Muscle layer of duodenum (tissue), 2 donors: ENCODE measurements around the gene TMEM30A.
A peak's percentile ranks its signal among the peaks of the same experiment; 100 is the strongest.

Experiments used
- H3K27ac ChIP-seq: one replicate; pipeline ENCODE4 v1.7.0; 2013; ENCODE audit warnings: mild to moderate bottlenecking, low read length
- H3K27me3 ChIP-seq: one replicate; pipeline ENCODE4 v1.7.0; 2013; ENCODE audit warnings: low read depth, mild to moderate bottlenecking, control low read depth, low read length
- H3K36me3 ChIP-seq, 2 donors: one replicate each; pipeline ENCODE4 v1.7.0; 2013; ENCODE audit warnings: low read length in 2 of 2, control low read depth in 1 of 2, mild to moderate bottlenecking in 1 of 2; ENCODE audit not compliant: insufficient read depth in 2 of 2, control insufficient read depth in 1 of 2
- H3K4me1 ChIP-seq, 2 donors: one replicate each; pipeline ENCODE4 v1.7.0; 2013; ENCODE audit warnings: low read length in 2 of 2, mild to moderate bottlenecking in 2 of 2, control low read depth in 1 of 2, moderate library complexity in 1 of 2; ENCODE audit not compliant: insufficient read depth in 2 of 2, control insufficient read depth in 1 of 2
- H3K4me3 ChIP-seq, 2 donors: one replicate each; pipeline ENCODE4 v1.7.0; 2013; ENCODE audit warnings: low read length in 2 of 2, low read depth in 1 of 2, mild to moderate bottlenecking in 1 of 2
- H3K9me3 ChIP-seq, 2 donors: one replicate each; pipeline ENCODE4 v1.7.0; 2013; ENCODE audit warnings: low read length in 2 of 2, control low read depth in 1 of 2, mild to moderate bottlenecking in 1 of 2; ENCODE audit not compliant: control insufficient read depth in 1 of 2
- donor health status: healthy.

The TMEM30A gene

DNA sequence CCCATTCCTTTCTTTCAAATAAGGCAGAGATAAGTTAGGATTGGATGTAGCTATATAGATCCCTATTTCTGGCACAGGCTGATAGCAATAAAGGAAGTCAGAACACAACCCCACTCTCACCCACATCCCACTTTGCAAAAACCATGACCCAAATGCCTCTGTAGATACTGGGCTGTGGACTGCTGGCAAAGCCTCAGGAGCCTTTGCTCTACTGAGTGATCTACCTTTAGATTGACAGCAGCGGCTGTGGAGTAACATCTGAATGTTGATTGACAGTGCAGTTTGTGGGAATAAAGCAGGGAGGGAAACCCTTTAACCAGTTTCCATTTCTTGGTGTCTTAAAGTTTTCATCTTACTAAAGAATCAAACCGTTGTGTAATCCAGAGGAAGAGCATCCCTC is 6.7 kb upstream of the TMEM30A start:
- Histone ChIP-seq H3K9me3 (no peaks in the 10 kb centered on the region), H3K4me1 (peaks cover 0 to under 1% of the 10 kb centered on the region in 2 donors), H3K4me3 (no peak overlapping the region), H3K36me3 (no peaks in the 10 kb centered on the region), H3K27me3 (no peaks in the 10 kb centered on the region), H3K27ac (no peak overlapping the region)

DNA sequence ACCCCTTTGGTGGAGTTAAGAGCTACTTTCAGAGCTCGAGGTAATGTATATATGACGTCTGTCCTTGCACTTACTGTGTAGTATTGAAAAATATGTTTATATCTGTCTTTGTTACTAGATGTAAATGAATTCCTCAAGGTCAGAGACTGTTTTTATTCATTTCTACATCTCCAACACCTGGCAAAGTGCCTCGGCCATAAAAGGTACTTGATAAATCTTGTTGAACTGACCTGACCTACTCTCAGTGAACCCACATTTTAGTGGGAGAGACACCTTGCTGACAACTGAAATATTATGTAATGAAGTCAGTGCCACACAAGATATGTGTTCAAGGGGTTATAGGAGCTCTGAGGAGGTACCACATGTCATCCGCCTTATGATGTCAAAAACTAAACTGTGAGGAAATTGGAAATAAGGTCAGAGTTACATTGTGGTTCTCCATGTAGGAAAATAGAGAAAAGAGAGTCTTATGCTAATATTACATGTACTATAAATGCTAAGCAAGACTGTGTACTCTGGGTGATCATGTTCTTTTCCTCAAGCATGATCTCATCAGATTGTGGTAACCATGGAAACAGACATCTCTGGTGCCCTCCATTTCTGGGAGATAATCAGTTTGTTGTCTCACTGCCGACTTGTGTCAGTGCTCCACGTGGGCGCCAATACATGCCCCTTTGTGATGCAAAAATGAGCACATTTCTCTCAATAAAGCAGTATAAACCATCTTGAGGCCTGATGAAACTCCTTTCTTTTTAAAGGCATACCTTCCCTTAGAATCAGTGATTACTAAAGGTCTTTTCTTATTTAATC is 5.7 kb upstream of the TMEM30A start:
- Histone ChIP-seq H3K9me3 (no peaks in the 10 kb centered on the region), H3K4me1 (peaks cover 0 to 10% of the 10 kb centered on the region in 2 donors), H3K4me3 (no peak overlapping the region), H3K27me3 (no peaks in the 10 kb centered on the region), H3K36me3 (no peaks in the 10 kb centered on the region), H3K27ac (no peak overlapping the region)

DNA sequence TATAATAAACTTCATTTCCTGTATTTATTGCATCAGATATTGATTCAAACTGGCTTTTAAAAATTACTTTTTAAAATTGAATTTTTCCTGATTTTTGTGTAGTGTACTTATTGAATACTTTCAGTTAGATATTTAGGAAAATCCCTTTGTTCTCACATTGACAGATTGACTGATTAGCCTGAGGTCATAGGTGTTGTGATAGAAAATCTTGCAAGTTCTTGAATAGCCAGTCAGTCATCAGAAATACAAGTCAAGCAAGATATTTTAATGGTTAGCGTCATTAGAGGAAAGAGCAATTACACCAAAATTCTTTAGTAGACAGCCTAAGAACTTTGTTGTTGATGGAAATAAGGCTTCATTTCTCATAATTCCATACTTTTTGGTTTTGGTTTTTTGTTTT is 3.4 kb upstream of the TMEM30A start:
- Histone ChIP-seq H3K4me3 (no peak overlapping the region), H3K27me3 (no peaks in the 10 kb centered on the region), H3K27ac (no peak overlapping the region), H3K36me3 (no peaks in the 10 kb centered on the region), H3K4me1 (peaks cover 0 to 14% of the 10 kb centered on the region in 2 donors), H3K9me3 (no peaks in the 10 kb centered on the region)

- no peak overlapping the region for H3K27ac ChIP-seq
These were observed 2.8 kb upstream of the TMEM30A start for GRCh38 chr6:75287424-75287823.

DNA sequence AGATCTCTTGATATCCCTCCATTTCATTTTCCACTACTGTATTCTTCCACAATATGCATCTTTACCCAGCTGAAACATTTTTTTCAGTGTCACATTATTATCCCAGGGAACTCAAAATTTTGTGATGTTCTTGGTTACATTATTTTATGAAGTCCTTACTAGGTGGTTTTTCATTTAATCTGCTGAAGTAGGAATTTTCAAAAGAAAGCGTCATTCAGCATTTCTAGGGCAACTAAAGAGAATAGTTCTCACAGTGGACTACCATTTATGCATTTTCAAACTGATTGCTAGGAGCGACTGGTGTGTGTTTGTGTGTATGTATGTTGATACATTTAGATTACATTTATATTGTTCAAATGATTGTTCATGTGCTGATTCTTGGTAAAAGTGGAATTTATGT is 2.4 kb upstream of the TMEM30A start:
- H3K4me3 ChIP-seq = no peak overlapping the region
- H3K9me3 ChIP-seq = no peaks in the 10 kb centered on the region
- H3K36me3 ChIP-seq = no peaks in the 10 kb centered on the region
- no peak overlapping the region for H3K27ac ChIP-seq
- peaks cover 4 to 23% of the 10 kb centered on the region in 2 donors for H3K4me1 ChIP-seq
- no peaks in the 10 kb centered on the region for H3K27me3 ChIP-seq

More at GRCh38 chr6:75287424-75287823, 2.8 kb upstream of the TMEM30A start:
- Histone ChIP-seq H3K27me3 (no peaks in the 10 kb centered on the region), H3K4me1 (peaks cover 4 to 20% of the 10 kb centered on the region in 2 donors), H3K36me3 (no peaks in the 10 kb centered on the region), H3K9me3 (no peaks in the 10 kb centered on the region), H3K4me3 (no peak overlapping the region)

GRCh38 chr6:75285283-75285639 is 669 bp upstream of the TMEM30A start:
- Histone ChIP-seq H3K27me3 (no peaks in the 10 kb centered on the region), H3K4me1 (peaks cover 4 to 32% of the 10 kb centered on the region in 2 donors), H3K27ac (peak overlapping the region; percentile 97), H3K4me3 (peak overlapping the region; percentile 82 to 95), H3K36me3 (no peaks in the 10 kb centered on the region), H3K9me3 (no peaks in the 10 kb centered on the region)

GRCh38 chr6:75283907-75284631 is 523 bp downstream of the TMEM30A start:
- Histone ChIP-seq H3K9me3 (no peaks in the 10 kb centered on the region), H3K36me3 (no peaks in the 10 kb centered on the region), H3K27me3 (no peaks in the 10 kb centered on the region), H3K4me3 (peak overlapping the region; percentile 82 to 95), H3K4me1 (peaks cover 4 to 43% of the 10 kb centered on the region in 2 donors), H3K27ac (peak overlapping the region; percentile 94)

- Histone ChIP-seq H3K9me3 (no peaks in the 10 kb centered on the region), H3K27me3 (no peaks in the 10 kb centered on the region), H3K4me3 (peak overlapping the region; percentile 82 to 95), H3K27ac (peak overlapping the region; percentile 18), H3K4me1 (peaks cover 4 to 52% of the 10 kb centered on the region in 2 donors), H3K36me3 (no peaks in the 10 kb centered on the region)
These were observed 1.9 kb downstream of the TMEM30A start for GRCh38 chr6:75282706-75283105.

DNA sequence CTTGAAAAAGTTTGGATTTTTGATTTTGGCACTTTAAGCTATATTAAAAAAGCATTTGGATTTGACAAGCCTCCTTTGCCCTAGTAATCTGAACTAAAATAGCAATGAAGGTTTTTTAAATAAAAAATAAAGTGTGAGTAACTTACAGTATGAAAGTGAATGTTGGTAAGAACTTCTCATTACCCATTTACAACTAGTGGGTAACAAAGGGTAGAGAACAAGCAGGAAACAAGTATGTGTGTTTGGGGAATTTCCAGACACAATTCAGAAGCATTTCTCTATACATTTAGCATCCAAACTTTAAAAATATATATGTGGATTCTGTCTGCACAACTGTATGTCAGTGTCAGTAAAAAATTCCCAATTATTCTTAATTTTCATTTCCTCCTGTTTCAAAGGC is 2.9 kb downstream of the TMEM30A start:
- Histone ChIP-seq H3K4me3 (peak overlapping the region; percentile 46 to 95), H3K27ac (peak overlapping the region; percentile 59), H3K27me3 (no peaks in the 10 kb centered on the region), H3K9me3 (no peaks in the 10 kb centered on the region), H3K4me1 (peaks cover 4 to 52% of the 10 kb centered on the region in 2 donors), H3K36me3 (no peaks in the 10 kb centered on the region)

GRCh38 chr6:75280131-75280855 is 4.3 kb downstream of the TMEM30A start:
- Histone ChIP-seq H3K9me3 (no peaks in the 10 kb centered on the region), H3K27me3 (no peaks in the 10 kb centered on the region), H3K4me1 (peaks cover 4 to 48% of the 10 kb centered on the region in 2 donors), H3K27ac (peak overlapping the region; percentile 25), H3K36me3 (peaks cover 0 to 3% of the 10 kb centered on the region in 2 donors), H3K4me3 (no peak overlapping the region)

DNA sequence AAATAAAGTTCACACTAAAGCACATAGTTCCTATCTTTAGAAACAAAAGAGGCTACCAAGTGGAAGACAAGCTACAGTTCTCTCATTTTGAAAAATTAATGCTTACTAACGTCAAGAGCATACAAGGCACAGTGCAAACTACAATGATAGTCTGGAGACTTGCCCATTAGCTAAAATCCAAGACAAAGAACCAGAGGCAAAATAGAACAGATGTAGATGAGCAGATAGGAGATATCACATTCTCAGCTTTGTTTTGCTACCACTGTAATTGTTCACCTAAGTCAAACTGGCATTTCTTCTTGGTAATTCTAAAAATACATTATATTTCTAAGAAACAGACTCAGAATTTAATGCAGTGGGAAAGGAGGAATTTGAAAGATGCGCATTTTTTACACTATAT is 5.2 kb downstream of the TMEM30A start:
- peaks cover 4 to 48% of the 10 kb centered on the region in 2 donors for H3K4me1 ChIP-seq
- peak overlapping the region; percentile 25 for H3K27ac ChIP-seq
- H3K4me3 ChIP-seq = no peak overlapping the region

More for the DNA sequence above, 5.2 kb downstream of the TMEM30A start:
- Histone ChIP-seq H3K36me3 (peaks cover 0 to 3% of the 10 kb centered on the region in 2 donors), H3K9me3 (no peaks in the 10 kb centered on the region), H3K27me3 (no peaks in the 10 kb centered on the region)
